Measurements from ENCODE around the gene ADAMTS12.
"Not testable (repeated sequence)": the region's sequence is repeated elsewhere in the genome, so short reads cannot be mapped to it uniquely, and the experiment has no call there.

The ADAMTS12 gene

DNA sequence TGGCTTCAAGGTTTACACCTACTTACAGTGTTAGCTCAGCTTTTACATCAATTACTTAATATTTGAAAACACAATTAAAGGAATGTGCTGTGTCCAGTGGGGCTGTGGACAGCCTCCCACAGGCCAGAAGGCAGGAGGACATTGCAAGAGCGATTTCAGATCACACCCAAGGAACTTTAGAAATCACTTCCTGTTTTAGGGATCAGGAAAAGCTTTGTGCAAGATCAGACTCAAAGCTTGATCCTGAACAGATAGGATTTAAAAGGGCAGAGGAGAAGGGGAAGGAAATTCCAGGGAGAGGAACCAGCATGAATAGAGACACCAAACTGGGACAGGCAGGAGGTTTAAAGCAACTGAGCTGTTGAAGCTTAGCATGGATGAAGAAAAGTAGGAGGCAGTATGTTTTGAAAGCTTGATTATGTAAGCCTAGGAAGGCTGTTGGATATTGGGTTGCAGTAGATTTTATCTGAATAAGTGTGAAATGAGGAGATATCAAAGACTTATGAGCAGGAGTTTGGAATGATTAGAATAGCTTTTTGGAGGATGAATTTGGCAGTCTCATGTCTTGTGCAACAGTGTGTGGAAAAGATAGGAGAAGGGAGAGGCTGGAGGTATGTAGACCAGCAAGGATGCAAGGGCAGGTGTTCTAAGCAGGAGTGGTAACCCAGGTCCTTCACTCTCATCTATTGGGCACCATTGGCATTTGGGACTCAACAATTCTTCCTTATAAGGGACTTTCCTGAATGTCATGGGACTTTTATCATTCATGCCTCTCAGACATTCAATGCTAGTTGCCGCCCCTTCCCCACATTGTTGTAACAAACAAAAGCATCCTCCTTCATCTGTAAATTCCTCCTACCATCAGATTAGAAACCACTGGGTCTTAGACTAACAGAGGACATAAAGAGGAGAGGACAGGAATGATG, 327.5 kb downstream of the ADAMTS12 start:
- no peak for DNase-seq

DNA sequence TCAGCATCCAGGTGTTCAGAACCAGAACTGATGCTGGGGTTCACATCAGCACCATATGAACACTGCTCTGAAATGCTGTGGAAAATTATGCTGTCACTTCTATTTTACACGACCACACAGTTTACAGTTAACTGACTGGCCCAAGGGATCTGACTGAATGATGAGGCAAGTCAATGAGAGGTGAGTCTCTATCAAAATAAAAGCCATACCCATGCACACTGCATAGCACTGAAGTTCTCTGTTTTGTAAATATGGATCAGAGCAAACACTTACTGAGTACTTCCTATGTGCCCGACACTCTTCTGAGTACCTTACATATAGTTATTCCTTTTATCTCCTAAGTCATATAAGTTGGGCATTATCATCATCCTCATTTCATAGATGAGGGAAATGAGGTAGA, 328.3 kb downstream of the ADAMTS12 start:
- DNase-seq: no peak

- no peak for DNase-seq
Measured at GRCh38 chr5:33558489-33558888, 333.3 kb downstream of the ADAMTS12 start.

DNA sequence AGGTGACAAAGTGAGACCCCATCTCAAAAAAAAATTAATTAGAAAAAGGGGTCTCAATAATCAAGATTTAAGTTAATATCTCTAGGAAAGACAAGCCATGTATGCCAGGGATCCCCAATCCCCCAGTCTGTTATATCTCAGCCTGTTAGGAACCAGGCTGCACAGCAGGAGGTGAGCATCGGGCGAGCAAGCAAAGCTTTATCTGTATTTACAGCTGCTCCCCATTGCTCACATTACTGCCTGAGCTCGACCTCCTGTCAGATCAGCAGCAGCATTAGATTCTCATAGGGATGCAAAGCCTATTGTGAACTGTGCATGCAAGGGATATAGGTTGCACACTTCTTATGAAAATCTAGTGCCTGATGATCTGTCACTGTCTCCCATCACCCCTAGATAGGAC, 334.2 kb downstream of the ADAMTS12 start:
- no peak for DNase-seq

GRCh38 chr5:33556330-33557328, 335.2 kb downstream of the ADAMTS12 start:
- DNase-seq: no peak

DNA sequence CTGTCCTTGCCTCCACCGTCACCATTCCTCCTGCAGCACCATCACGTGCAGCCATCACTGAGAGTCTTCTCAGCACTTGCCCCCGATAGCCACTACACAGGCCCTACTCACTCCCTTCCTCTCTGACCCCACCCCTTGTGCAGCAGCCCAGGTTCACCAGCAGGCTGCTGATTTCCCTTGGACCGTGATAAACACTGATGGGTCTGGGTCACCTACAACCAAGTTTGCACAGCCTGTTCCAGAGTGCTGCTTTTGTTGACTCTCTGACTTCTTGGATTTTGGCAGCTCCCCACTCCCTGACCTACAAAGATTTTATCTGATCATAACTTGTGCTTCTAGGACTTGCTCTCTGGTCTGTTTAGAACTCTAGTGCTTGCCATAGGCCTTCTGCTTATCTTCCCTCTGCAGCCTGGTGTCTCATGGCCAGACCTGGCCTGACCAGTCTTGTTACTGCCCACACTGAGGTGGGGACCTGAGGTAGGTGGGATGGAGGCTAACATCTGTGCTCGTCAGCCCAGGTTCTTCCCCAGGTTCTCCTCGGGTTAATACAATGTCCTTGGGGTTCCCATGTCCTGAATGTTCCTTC, 341.7 kb downstream of the ADAMTS12 start:
- no peak for DNase-seq

- not testable (repeated sequence) for DNase-seq
Measured at GRCh38 chr5:33539790-33540189, 352.0 kb downstream of the ADAMTS12 start.

- no peak for DNase-seq
Measured at GRCh38 chr5:33539212-33539611, 352.6 kb downstream of the ADAMTS12 start.

GRCh38 chr5:33538201-33538600, 353.6 kb downstream of the ADAMTS12 start:
- DNase-seq: no peak

- no peak for DNase-seq
Measured at GRCh38 chr5:33537240-33537639, 354.6 kb downstream of the ADAMTS12 start.

- DNase-seq: no peak
Measured at GRCh38 chr5:33536802-33537201, 355.0 kb downstream of the ADAMTS12 start.

GRCh38 chr5:33531824-33532223, 360.0 kb downstream of the ADAMTS12 start:
- DNase-seq: no peak

DNA sequence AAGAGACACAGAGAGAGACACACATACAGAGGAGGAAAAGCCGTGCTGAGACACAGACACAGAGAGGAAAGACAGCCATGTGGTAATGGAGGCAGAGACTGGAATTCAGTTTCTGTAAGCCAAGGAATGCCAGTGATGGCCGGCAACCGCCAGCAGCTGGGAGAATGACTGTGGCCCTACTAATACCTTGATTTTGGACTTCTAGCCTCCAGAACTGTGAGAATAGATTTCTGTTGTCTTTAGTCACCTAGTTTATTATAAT, 360.8 kb downstream of the ADAMTS12 start:
- DNase-seq: no peak

- no peak for DNase-seq
Measured at GRCh38 chr5:33530183-33531036, 361.4 kb downstream of the ADAMTS12 start.

DNA sequence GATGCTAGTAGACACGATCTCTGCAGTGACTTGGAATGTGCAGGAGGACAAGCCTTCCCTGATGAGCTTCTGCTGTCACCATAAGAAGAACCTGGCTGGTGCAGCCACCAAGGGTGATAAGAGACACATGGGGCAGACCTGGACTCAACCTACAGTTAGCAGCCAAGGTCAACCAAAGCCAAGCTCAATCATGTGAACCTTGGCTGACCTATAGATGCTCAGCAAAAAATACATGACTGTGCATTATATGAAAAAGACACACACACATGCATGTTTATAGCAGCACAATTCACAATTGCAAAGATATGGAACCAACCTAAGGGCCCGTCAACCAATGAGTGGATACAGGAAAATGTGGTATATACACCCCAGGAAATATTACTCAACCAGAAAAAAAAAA, 364.1 kb downstream of the ADAMTS12 start:
- no peak for DNase-seq

- DNase-seq: no peak
Measured at GRCh38 chr5:33526755-33527154, 365.0 kb downstream of the ADAMTS12 start.

DNA sequence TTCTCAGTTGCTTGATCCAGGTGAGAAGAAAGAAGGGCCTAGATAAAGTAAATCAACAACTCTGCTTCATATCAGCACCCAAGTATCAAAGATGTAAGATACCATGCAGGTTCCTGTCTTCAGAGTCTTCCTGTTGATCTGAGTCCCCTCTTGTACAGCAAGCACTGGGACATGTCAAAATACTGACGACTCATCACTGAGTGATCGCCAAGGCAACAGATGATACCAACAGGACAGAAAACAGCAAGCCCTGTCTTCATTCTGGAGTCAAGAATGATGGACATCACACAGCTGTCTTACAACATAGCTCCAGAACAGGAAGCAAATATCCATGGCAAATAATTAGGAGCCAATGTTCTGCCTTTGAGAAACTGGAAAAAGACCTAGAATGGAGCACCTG, 367.3 kb downstream of the ADAMTS12 start:
- no peak for DNase-seq

- DNase-seq: no peak
Measured at GRCh38 chr5:33523208-33523771, 368.5 kb downstream of the ADAMTS12 start.

- DNase-seq: no peak
Measured at GRCh38 chr5:33516421-33516820, 375.4 kb downstream of the ADAMTS12 start.

- DNase-seq: not testable (repeated sequence)
Measured at GRCh38 chr5:33515366-33515765, 376.4 kb downstream of the ADAMTS12 start.

DNA sequence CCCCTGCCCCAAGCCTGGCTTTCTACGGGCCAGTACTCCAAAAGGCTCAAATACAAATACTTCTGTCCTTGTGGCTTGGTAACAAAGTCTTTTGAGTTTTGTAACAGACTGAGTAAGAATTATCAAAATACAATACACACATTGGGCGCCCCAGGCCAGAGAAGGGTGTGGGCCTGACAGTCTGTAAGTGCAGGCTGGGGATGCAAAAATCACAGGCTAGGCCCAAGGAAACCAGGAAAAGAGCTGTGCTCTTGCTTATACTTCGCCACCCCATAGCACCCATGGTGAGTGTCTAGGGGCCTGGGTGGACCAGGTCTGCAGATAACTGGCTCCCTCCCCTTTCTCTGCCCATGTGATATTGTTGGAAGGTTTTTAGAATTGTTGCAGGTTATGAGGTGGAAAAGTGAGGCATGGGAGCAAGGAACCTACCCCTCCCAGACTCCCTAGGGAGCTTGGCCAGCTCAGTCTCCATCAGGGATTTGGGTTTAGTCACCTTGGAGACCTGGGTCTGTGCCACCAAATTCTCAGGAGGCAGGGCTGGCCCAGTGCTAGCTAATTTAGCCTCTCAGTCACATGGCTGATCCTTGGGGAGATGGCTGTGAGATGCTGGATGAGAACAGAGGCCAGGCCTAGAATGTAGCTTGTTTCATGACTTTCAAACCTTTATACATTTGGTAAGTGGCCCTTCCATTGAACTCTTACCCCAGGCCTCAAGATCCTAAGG, 378.2 kb downstream of the ADAMTS12 start:
- DNase-seq: no peak

All from NCI-H187 (cell line).